Mesangial cell (primary cell): ENCODE data around the gene PDE4D. TPM values are rescaled to one million over a fixed set of nuclear protein-coding genes. Genes with fewer than 3 reads are reported as not detected.

Source experiments
- total RNA-seq: library from RNA; depleted of rRNA; stranded (reverse); fragments of >200 nt; gene quantifications from 2 replicates; pipeline ENCODE4 v1.2.3, GENCODE V29; 2015

PDE4D gene
- total RNA-seq = 38.8 and 41.6 TPM in 2 replicates

GRCh38 chr5:59893429-59894227, at the start of gene PDE4D:
Gene PDE4D (minus strand): TSS chr5:59893726.

